ENCODE measurements around the gene MLLT10. TPM values are rescaled to one million over a fixed set of nuclear protein-coding genes. Genes with fewer than 3 reads are reported as not detected.

MLLT10 gene
- total and polyA plus RNA-seq, 9 of the 15 experiments (the other 6 are each of a cell fraction or from before 2014, with no cell fraction given): 18.8 to 81.4 (median 64.2) TPM

GRCh38 chr10:21638681-21639080 lies 104.6 kb downstream of the MLLT10 start:
- H3K9ac ChIP-seq (ENCODE audit: insufficient read depth in 1 of 2, low read depth in 2 of 2, low read length in 2 of 2): no peak overlapping the region
- POLR2A ChIA-PET: interaction anchor here (1.7 kb wide), 1 partner anchor 12 kb away, joined by 6 read pairs; no protein-coding TSS in a partner anchor
- TF ChIP-seq CHD2 (IDR thresholded peaks at IDR 0.05; ENCODE audit: low read depth, low read length) (no peak), ZZZ3 (IDR thresholded peaks at IDR 0.05) (no peak), ZKSCAN1 (IDR thresholded peaks at IDR 0.05; ENCODE audit: low read depth, low read length) (no peak), RBM22 (IDR thresholded peaks at IDR 0.05; ENCODE audit: low read depth, low read length, poor library complexity, severe bottlenecking) (no peak), DPF2 (IDR thresholded peaks at IDR 0.05) (no peak), ZBTB12 (CRISPR knock-in tag; IDR thresholded peaks at IDR 0.05) (no peak), ZNF197 (CRISPR knock-in tag; IDR thresholded peaks at IDR 0.05; ENCODE audit: low read depth) (no peak), ZNF277 (CRISPR knock-in tag; IDR thresholded peaks at IDR 0.05; ENCODE audit: borderline replicate concordance) (no peak), OTX1 (CRISPR knock-in tag; IDR thresholded peaks at IDR 0.05) (no peak), FIP1L1 (IDR thresholded peaks at IDR 0.05; ENCODE audit: low read depth, low read length, poor library complexity, severe bottlenecking) (no peak)
- TF ChIP-seq, protein P1, sequence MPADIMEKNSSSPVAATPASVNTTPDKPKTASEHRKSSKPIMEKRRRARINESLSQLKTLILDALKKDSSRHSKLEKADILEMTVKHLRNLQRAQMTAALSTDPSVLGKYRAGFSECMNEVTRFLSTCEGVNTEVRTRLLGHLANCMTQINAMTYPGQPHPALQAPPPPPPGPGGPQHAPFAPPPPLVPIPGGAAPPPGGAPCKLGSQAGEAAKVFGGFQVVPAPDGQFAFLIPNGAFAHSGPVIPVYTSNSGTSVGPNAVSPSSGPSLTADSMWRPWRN (IDR thresholded peaks at IDR 0.05; ENCODE audit: low read depth): no peak
- H3K9me1 ChIP-seq (ENCODE audit: control insufficient read depth, insufficient read depth, low read length): no peaks in the 10 kb centered on the region
- H3K4me2 ChIP-seq (ENCODE audit: insufficient read depth, low read length): no peak overlapping the region
- DNase-seq (ENCODE audit: extremely low read depth in 1 of 4, low spot score in 3 of 4): no peak
- H3K27ac ChIP-seq (ENCODE audit: extremely low read depth, low read depth, low read length): no peak overlapping the region
- in situ Hi-C loops (cut with MboI): no loop called here
- no TSS peak for BruUV-seq (replicated peaks)
- no peak overlapping the region for H3K4me3 ChIP-seq
- H3K4me1 ChIP-seq (replicated peaks in 1 of 2; ENCODE audit: control insufficient read depth in 2 of 2, insufficient read depth in 2 of 2, low read length in 2 of 2): no peaks in the 10 kb centered on the region
- intact Hi-C loops (cut with micrococcal nuclease): no loop called here
- ATAC-seq: no peak
- no peaks in the 10 kb centered on the region for H3K9me3 ChIP-seq (replicated peaks; ENCODE audit: control insufficient read depth, insufficient read depth, low read depth, low read length)
- FAIRE-seq: no peak
- CTCF ChIA-PET (ENCODE audit: low intra/inter-chr PET ratio): no interaction called here
- H4K20me1 ChIP-seq (replicated peaks; ENCODE audit: control insufficient read depth, insufficient read depth, low read length): 0 out of 2 replicates have a peak, but pooled peaks cover 4% of the 10 kb centered on the region
- H3K27me3 ChIP-seq (ENCODE audit: control insufficient read depth in 2 of 2, insufficient read depth in 2 of 2, low read length in 2 of 2): no peaks in the 10 kb centered on the region
- WGBS (ENCODE audit: insufficient coverage, low coverage, missing lambda C conversion rate): 94% methylated on average over 2 of the region's 2 CpGs
- peaks cover 56% of the 10 kb centered on the region for H3K36me3 ChIP-seq (ENCODE audit: control insufficient read depth, insufficient read depth, low read length)
- peaks cover 40% of the 10 kb centered on the region; the same call in 2 of the 3 replicates for H3K79me2 ChIP-seq (ENCODE audit: control insufficient read depth, insufficient read depth, low read length)
- H2AFZ ChIP-seq (ENCODE audit: low read depth, low read length): no peak overlapping the region
